RPMI8226 (cell line): ENCODE results near the gene DCAF6.
"Not testable (repeated sequence)": the region's sequence is repeated elsewhere in the genome, so short reads cannot be mapped to it uniquely, and the experiment has no call there.

Experiments
- DNase-seq: peaks from one replicate; pipeline ENCODE4 v3.0.0-alpha.2; 2015

DCAF6 gene

DNA sequence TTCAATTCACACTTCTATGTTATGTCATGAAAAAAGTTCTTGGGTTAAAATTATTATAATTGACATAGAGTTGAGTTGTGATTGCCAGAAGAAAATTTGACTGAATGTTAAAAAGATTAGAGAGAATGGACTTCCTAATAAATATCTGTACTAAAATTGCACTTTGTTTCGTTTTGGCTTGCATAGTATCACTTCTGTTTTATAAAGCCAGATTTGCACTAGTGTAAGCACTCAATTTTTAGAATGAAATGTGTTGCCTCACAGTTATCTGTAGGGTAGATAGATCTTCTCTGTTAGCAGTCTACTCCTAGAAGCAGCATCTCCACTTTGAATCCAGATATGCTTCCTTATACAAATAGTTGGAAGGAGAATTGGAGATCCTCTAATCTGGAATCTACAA is 95.5 kb downstream of the DCAF6 start:
- DNase-seq: no peak

DNA sequence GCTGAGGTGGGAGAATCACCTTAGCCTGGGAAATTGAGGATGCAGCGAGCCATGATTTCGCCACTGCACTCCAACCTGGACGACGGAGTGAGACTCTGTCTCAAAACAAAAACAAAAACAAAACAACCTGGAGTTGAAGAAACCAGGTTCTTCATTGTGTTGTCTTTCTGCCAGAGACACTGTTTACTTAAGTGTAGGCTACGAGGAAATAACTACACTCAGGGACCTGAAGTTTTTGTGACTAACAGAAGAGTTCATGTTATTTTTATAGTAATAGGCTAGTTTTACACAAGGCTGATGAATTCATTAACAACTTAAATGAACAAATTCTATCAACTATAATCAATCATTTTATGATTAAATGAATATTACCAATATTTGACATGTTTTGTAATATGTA is 98.9 kb downstream of the DCAF6 start:
- DNase-seq: no peak

DNA sequence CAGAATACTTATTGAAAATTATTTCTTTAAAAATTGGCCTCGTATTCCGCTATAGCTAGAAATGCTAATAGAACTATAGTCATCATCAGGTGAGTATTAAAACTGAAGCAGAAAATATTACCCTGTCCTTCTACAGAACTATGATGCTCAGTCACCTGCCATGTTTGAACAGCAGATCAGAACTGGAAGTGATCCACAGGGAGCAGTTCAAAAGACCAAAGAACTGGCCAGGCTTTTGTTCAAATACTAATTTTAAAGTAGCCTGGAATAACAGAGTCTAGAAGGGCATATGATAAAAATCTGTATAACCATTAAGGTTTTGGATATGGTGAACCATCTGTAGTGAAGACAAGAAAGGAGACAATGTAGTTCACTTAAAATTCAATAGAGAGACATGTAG is 105.9 kb downstream of the DCAF6 start:
- DNase-seq: no peak

DNA sequence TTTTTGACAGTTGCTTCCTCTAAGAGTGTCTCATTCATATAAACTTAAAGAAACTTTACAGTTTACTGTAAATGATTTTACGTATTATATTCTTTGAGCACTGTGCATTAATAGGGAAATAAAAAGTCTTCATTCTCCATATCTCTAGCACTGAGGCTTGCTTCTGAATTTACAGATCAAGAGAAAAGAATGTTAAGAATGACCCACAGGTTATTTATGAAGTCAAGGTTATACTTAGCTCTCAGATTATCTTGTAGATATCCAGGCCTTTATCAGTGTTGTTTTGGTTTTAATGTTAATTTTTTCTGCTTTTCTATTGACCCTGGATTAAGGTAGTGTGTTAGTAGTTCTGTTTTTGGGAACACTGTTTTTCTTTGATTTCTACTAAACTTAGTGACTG is 108.8 kb downstream of the DCAF6 start:
- DNase-seq: no peak

DNA sequence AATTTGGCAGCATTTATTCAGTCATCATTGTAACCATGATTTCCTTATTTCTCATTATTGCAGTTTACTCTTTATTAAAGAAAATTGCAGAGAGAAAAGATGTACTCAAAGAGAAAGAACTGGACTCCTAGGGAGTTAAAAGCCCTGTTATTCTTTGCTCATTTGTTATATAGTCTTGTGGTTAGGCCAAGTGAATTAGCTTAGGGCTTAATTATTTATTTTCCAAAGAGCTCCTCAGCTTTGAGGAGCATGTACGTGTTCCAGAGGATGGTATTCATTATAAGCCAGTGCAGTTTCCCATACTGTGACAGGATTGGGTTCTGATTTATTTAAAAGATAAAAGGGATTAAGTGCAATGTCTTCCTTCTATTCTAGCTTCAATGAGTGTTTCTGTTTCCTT is 113.8 kb downstream of the DCAF6 start:
- no peak for DNase-seq

DNA sequence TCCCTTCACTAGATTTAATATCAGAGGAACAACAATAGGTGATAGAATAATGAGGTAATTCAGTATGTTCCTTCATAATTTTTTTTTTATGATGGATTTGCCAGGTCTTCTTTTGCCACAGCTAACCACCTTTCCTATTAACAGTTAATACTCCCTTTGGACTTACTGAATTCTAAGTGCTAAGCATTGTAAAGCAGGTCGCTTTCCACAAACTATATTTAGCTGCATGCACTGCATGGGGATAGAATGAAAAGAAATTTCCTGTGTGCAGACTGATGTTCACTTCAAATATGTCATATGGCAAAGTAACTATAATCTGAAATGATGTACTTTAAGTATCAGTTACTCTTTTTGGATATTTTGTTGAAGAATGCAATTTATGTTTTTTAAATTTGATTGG is 114.4 kb downstream of the DCAF6 start:
- no peak for DNase-seq

DNA sequence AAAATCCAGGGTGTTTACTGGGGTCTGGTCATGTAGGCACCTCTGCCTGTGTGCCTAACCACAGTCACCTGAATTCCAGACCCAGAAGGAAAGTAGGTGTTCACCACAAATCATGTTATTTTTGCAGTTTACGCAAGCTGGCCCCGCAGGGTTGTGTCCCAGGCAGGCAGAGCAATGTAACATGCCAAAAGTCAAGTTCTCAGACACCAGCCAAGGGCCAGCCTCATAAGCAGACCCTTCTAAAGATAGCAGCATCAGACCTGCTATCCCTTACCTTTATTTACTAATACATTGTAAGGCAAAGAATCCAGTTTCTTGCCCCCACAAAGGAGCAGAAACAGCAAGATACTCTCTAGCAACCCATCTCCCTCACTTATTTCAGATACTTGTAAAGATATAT is 117.2 kb downstream of the DCAF6 start:
- no peak for DNase-seq

DNA sequence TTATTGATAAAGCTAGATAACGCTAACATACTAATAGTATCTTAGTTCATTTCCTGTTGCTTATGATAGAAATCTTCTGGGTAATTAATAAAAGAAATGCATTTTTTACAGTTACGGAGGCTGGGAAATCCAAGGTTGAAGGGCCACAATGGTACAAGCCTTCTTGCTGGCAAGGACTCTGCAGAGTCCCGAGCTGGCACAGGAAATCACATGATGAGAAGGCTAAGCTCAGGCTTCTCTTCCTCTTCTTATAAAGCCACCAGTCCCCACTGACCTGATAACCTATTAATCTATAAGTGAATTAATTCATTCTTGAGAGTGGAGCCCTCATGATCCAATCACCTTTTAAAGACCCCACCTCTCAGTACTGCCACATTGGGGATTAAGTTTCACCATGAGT is 117.6 kb downstream of the DCAF6 start:
- no peak for DNase-seq

DNA sequence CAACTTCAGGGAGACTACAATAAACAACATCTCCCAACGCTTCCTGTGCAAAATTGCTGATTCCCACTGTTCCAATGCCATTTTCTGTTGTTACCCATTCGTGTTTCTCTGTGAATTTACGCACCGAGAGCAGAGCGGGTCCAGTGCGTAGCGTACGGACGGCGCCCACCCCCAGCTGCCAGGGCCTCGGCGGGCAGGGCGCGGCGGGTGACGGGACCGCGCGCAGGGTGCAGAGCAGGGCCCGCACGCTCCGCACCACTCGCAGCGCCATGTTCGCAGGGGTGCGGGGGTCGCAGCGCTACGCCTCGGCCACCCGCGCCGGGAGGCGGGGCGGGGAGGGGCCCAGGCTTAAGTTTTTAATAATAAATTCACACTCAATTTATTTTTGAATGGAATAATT is 119.7 kb downstream of the DCAF6 start:
- DNase-seq: not testable (repeated sequence)

DNA sequence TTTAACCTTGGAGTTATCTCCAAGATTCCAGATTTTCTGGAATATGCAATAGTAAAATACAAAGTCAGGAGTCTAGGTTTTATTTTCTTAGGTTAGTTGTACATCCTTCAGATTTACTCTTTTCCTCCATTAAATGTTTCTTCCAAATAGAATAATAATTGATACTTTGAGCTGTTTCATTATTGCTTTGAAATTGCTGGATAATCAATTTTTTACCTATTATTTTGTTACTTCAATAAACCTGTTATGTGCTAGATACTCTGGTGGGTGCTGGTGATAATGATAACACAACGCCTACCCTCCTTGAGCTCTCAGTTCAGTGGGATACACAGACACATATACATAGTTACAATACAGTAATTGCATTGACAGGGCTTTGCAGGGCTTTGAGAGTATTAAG is 120.9 kb downstream of the DCAF6 start:
- DNase-seq: no peak

DNA sequence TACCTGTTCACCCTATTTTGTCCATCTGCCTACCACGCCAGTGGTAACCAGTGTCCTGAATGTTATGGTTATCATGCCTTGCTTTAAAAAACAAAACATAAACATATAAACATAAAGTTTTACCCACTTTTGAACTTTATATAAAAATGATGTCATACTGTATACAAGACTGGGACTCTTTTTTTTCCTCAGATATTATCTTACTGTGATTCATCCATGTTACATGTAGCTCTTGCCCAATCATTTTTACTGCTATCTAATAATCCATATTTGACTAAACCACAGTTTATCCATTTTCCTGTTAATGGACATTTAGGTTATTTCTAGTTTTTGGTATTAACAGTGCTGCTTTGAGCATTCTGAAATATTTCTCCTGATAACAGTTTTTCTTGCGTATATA is 121.4 kb downstream of the DCAF6 start:
- no peak for DNase-seq

DNA sequence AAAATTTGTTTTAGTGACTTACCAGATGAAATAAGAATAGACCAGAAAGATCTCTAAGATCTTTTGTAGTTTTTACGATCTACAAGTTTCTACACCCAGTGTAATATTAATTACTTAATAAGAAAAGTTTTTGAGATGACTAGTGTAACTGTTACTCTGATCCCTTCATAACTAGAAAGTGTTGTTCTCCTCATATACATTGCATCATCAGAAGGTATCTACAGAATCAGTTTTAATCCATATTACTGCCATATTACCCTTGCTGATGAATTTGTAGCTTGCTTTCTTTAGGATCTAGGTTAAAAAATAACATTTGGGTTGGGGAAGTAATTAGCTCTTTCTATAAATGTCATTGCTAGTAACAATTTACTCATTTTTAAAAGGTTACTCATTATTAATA is 127.7 kb downstream of the DCAF6 start:
- no peak for DNase-seq

DNA sequence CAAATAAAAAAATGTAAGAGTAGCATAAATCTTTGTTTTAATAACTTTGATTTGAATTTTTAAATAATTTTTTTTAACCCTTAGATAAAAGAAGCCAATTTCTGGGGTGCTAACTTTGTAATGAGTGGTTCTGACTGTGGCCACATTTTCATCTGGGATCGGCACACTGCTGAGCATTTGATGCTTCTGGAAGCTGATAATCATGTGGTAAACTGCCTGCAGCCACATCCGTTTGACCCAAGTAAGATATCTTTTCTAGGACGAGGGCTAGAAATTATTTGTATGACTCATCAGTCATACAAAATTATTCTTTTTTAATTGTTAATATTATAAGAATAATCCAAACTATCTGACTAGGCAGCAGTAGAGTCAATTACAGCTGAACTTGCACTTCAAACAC is 129.0 kb downstream of the DCAF6 start:
- DNase-seq: no peak

DNA sequence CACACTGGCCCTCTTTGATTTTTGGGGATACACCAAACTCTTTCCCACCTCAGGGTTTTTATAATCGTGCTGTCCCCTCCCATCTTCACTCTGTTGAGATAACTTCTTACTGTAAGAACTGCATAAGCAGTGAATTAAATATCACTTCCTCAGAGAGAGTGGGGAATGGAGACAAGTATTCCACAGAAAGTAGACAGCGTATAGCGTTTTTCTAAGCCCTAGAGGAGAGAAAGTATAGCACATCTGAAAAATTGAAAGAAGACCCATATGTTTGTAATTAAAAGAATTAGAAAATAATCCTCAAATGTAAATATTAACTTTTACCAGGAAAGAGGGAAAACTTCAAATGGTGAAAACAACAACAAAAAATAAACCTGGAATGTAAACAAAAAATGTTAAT is 132.9 kb downstream of the DCAF6 start:
- no peak for DNase-seq

DNA sequence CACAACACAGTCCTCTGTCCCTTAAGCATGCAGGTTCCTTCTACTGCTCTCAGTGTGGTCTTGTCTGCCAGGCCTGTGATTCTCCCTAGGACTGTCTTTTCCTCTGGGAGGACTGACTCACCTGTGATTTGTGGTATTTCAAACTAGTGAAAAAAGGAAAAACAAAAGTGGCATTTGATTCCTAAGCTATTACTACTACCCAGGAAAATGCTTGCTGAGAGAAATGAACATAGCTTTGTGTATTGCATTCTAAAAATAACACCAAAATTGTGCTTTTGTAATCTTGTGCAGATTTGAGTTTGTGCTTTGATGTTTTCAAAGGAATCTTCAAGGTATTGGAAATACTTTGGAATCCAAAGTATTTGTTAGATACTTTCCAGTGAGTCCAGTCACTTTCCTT is 143.3 kb downstream of the DCAF6 start:
- no peak for DNase-seq

DNA sequence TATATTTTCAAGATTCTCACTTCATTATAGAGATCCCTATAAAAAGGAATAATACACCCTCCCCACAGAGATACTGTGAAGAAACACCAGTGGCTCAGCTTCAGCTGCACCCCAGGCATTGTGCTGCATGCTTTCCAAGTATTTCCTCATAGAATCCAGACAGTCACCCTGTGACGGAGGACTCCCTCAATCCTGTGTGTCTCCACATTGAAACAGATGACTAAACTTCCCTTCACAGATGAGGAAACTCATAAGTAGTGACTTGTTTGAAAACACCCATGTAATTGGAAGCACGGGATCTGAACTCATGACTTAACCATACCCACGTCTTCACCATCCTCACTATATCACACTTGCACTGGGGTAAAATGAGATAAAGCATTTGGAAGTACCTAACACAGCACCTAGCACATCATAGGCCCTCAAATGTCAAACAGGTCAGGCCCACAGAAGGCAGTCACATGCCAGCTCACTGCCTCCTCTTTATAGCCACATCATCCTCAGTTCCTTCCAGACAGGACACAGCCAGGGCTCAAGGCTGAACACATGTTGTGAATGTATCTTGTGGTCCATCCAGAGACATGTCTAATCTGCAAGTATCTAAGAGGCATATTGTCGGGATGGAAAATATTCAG is 145.0 kb downstream of the DCAF6 start:
- no peak for DNase-seq

DNA sequence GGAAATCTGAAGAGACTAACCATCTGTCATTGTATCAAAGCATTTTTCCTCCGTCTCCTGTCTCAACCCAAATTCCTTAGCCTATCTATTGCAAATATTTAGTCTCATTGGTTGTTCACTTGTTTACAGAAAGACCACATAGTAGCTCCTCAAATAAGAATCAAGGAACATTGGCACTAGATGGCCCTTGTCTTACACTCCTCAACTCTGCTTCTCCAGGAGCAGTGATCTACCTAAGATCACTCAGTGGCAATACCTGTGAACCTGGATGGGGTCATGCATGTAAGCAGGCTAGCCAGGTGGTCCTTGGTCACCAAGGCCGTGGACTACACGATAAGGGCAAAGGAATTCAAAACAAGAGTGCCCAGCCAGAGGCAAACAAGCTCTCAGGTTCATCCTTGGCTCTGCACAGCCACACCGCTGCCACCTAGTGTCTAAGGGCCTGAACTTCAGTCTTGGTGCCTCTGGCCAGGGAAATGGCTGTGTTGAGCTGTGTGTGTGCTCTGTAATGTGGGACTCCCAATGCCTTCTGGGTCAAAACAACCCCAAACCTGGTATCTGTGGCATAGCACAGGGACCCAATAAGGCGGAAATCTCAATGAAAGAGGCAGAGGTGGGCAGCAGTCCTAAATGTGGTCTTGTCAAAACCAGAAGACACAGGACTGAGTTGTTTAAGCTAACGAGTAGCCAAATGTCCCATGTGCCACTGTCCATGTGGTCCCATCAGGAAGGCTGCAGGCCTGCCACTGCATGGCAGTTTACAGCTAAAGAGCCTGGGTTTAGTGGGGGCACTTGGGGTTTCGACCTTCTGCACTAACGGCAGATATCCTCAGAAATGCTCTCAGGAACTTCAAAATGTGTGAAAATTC is 145.8 kb downstream of the DCAF6 start:
- DNase-seq: peak; percentile 81

DNA sequence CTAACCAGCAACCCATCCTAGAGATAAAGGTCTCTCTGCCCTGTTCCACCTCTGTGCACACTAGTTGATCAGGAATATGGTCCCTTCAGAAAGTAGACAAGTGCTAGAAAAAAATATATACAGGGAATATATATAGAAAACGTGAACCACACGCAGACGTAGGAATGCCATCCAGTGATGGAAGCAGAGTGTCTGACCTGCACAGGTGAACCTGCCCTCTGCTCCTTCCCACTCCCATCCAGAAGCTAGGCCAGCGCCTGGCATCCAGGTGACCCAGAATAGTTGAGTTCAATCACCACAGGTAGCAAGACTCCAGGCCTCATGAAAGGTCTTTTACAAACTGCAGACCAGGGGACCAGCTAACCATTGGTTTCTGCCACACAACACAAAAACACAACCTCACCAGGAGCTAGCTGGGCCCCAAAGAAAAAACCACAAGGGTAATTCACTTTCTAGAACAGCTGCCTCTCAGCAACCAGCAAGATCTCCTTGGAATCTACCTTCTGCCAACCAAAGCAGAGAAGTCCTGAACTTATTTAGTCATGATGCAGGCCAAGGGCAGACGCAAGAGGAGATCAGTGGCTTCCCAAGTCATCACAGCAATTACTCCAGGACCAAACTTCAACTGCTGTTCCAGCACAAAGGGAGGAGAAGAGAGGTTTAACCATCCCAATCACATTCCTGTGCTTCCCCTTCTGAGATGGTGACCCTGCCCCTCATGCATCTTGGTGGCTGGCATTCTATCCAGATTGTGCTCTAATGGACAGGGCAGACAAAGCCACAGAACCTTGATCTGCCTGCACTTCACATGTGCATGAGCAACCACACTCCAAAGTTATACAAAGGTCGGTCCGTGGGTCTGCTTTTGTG is 147.2 kb downstream of the DCAF6 start:
- DNase-seq: no peak

DNA sequence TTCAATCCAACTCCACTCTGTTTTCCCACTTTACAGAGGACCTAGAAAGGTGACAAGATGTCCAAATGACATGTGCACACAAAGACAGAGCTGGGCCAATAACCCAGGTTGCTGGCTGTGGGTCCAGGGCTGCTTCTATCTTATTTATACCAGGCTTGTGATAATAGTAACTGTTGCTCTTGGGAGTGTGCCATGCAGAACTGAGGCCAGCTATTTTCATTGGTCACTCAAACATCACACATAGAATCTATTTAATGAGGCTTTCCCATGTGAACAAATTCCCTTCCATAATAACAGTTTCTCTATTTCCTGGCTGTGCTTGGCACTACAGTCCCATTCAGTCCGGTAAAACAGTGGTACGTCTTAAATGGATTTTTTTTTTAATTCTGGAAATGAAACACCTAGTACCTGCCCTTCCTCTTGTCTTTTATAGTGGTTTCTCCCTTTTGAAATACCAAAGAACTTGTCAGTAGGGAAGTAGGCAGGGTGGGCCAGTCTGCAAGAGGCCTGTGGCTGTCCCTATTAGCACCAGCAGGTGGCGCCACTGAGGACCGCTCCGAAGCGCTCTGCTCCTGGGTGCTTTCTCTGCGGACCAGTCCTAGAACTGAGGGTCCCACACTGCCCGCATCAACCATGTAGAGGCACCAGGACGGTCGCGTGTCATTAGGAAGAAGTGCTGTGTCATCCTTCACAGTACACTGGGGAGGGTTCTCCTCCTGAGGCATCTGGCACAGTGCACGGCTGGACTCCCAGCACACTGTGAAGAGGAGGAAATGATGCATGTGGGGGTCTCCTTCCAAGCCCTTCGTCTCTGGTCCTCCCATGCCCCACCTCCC is 148.1 kb downstream of the DCAF6 start:
- peak; percentile 71 for DNase-seq

DNA sequence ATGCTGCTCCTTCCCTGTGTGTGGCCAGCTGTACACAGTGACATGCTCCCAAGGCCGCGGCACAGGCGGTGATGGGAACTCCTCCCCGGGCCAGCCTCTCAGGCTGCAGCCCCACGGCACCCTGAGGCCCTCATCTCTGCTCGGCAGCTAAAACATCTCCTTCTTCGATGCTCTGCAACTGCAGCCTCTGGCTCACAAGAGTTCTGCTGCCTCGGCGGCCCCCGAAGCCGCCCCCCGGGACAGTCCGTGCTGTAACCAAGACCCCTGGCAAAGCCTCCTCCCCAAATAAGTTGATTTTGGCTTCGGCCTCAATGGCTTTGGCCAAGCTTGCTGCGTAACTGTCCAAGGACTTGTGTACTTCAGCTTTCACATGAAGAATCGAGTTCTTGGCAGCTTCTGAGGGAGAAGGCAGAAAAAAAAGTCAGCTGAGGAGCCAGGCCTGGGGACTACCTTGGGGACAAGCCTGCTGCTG is 149.0 kb downstream of the DCAF6 start:
- DNase-seq: no peak

DNA sequence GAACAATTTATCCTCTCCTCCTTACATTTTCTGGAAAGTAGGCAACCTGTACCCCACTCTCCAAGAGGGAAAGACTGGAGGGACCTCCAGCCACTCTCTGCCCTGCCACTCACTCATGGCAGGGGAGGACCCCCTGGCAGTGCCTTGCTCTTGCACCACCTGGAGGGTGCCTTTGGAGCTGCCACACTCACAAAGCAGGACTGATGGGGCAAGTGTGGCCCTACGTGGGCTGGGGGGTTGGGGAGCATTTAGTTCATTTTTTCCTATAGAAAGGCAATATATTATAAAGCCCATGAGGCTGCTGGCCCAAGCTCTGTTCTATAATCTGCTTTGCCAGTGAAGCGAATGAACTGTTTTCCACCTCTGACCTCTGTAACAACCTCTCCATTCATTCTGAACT is 150.0 kb downstream of the DCAF6 start:
- no peak for DNase-seq

DNA sequence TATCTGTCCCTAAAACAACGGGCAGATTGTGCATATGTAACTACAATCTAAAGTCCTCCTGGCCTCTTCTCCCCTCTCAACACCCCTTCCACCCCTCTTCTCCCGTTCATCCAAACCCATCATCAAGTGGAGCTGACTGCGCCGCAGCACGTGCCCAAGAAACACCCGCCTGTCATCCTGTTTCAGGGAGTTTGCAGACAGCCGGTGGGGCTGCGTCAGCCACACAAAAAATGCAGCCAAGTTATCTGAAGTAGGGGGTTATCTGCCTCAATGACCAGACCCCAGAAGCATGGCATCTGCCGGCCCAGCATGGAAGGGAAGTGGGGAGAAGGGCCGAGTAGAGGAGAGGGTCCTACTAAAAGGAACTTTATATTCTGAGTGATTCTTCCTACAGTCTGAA is 151.2 kb downstream of the DCAF6 start:
- no peak for DNase-seq
